Spleen (tissue), 7 donors: ENCODE data around the gene SOS1.

Experiments
- POLR2A ChIP-seq, 3 donors: fragments of 450-650 bp; IDR thresholded peaks; one replicate each; pipeline ENCODE4 v1.5.1; 2017; ENCODE audit warnings: antibody characterized with exemption in 3 of 3, mild to moderate bottlenecking in 1 of 3
- POLR2AphosphoS5 ChIP-seq, 3 donors: sonication (generic); formaldehyde crosslinking; IDR thresholded peaks; one replicate each; pipeline ENCODE4 v1.5.1; 2017; ENCODE audit warnings: antibody characterized with exemption in 3 of 3
- TF ChIP-seq, protein P1 (sequence below), 11 experiments: fragments of 200-600 bp in 7 of 11; fragments of 450-650 bp in 4 of 11; sonication (generic) in 4 of 11; IDR thresholded peaks in 8 of 11; conservative IDR thresholded peaks in 3 of 11; 1 replicate in 7 of 11; 2 replicates in 4 of 11; pipeline versions ENCODE4 v1.4.0 to v1.8.0; 2016 to 2021; ENCODE audit warnings: antibody characterized with exemption in 11 of 11, inconsistent platforms in 4 of 11, mild to moderate bottlenecking in 1 of 11
- donor health status: DM: no; HTN: no; CAD: no; lungs with moderate emphysema.
- donor health status: DM: no; HTN: no; CAD: no.
- donor health status: DM: no; HTN: no; CAD: no.

DNA sequence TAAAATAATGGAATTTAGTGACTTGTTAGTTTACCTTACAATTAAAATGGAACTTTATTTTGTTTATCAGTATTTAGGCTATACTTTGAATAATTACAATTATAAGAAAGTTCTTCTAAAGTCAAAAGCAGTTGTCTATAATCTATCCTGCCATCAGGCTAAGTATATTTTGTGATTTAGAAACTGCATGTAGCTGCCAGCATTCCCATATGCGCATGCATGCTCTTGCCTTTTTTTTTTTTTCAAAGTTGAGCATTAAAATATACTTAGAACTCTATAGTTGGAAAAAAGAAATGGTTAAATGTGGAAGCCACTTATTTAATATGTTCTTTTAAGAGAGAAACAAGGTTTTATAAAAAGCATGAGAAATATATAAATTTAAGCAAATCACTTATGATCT lies 132.1 kb downstream of the SOS1 start:
- TF ChIP-seq POLR2A (IDR thresholded peaks at IDR 0.05) (no peak), POLR2AphosphoS5 (IDR thresholded peaks at IDR 0.05) (no peak)
- TF ChIP-seq, protein P1, sequence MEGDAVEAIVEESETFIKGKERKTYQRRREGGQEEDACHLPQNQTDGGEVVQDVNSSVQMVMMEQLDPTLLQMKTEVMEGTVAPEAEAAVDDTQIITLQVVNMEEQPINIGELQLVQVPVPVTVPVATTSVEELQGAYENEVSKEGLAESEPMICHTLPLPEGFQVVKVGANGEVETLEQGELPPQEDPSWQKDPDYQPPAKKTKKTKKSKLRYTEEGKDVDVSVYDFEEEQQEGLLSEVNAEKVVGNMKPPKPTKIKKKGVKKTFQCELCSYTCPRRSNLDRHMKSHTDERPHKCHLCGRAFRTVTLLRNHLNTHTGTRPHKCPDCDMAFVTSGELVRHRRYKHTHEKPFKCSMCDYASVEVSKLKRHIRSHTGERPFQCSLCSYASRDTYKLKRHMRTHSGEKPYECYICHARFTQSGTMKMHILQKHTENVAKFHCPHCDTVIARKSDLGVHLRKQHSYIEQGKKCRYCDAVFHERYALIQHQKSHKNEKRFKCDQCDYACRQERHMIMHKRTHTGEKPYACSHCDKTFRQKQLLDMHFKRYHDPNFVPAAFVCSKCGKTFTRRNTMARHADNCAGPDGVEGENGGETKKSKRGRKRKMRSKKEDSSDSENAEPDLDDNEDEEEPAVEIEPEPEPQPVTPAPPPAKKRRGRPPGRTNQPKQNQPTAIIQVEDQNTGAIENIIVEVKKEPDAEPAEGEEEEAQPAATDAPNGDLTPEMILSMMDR (IDR thresholded peaks at IDR 0.05 in 8 of 11, conservative IDR thresholded peaks at IDR 0.05 in 3 of 11) = no peak
